Calu3 (cell line): ENCODE results near the gene RPL35A. TPM values are rescaled to one million over a fixed set of nuclear protein-coding genes. Genes with fewer than 3 reads are reported as not detected.

Experiments used
- BruUV-seq: library from RNA; stranded (reverse); fragments of 400-500 nt; replicated peaks from 2 replicates; lab custom pipeline; 2021; lab: Mats Ljungman, UMichigan
- CTCF ChIA-PET: fragments of 300-600 bp; sonication (Branson Sonifier 250); formaldehyde crosslinking; loops from one replicate; lab custom pipeline; 2022; ENCODE audit warnings: antibody characterized with exemption; lab: Charles Lee
- DNase-seq: peaks from one replicate; pipeline ENCODE4 v3.0.0; 2022
- H3K27ac Mint-ChIP-seq: one replicate; pipeline ENCODE4 v1.8.0; 2022; ENCODE audit warnings: mixed read lengths; ENCODE audit not compliant: unreplicated experiment
- H3K27me3 Mint-ChIP-seq: one replicate; pipeline ENCODE4 v1.8.0; 2022; ENCODE audit warnings: mixed read lengths; ENCODE audit not compliant: unreplicated experiment
- H3K36me3 Mint-ChIP-seq: one replicate; pipeline ENCODE4 v1.8.0; 2022; ENCODE audit warnings: mild to moderate bottlenecking, moderate library complexity, mixed read lengths; ENCODE audit not compliant: insufficient read depth, unreplicated experiment
- H3K4me1 Mint-ChIP-seq: one replicate; pipeline ENCODE4 v1.8.0; 2022; ENCODE audit warnings: mild to moderate bottlenecking, low read depth, mixed read lengths; ENCODE audit not compliant: unreplicated experiment
- H3K4me3 Mint-ChIP-seq: one replicate; pipeline ENCODE4 v1.8.0; 2022; ENCODE audit warnings: mild to moderate bottlenecking, low read depth, moderate library complexity, mixed read lengths; ENCODE audit not compliant: unreplicated experiment
- H3K9me3 Mint-ChIP-seq: one replicate; pipeline ENCODE4 v1.8.0; 2022; ENCODE audit warnings: low read depth, mixed read lengths; ENCODE audit not compliant: unreplicated experiment
- intact Hi-C: fragments of 100-400 bp; cut with micrococcal nuclease; formaldehyde crosslinking; loops from one replicate; pipeline ENCODE4 v1.10.0; 2022; ENCODE audit not compliant: unreplicated experiment
- total RNA-seq: library from RNA; stranded (reverse); gene quantifications from 2 replicates; pipeline ENCODE4 v1.2.3, GENCODE V29; 2022
- TF ChIP-seq, protein P1 (sequence below): fragments of 200-600 bp; IDR thresholded peaks from one replicate; pipeline ENCODE4 v1.8.0; 2022; ENCODE audit warnings: antibody characterized with exemption; ENCODE audit not compliant: unreplicated experiment

RPL35A gene
- total RNA-seq, 1 experiment from 2014 or later, result 711 TPM

DNA sequence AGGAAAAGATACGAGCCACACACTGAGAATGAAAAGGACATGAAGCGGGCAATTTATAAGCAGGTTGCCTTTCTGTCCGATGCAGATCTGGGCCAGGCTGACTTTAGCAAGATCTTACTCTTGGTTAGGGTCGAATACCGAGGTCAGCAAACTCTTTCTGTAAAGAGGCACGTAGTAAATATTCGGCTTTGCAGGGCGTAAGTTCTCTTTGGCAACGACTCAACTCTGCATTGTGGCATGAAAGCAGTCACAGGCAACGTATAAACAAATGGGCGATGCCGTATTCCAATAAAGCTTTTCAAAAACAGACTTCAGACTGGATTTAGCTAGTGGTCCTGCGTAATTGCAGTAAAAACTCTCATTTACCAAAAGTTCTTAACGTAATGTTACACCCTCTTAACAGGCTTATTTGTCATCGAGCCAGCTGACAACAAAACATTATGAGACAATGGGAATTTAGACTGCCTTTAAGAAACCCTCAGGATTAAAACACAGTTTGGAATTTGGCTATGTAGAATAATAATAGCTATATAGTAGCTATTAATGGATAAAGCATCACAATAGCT lies 13.1 kb upstream of the RPL35A start:
- TF ChIP-seq, protein P1, sequence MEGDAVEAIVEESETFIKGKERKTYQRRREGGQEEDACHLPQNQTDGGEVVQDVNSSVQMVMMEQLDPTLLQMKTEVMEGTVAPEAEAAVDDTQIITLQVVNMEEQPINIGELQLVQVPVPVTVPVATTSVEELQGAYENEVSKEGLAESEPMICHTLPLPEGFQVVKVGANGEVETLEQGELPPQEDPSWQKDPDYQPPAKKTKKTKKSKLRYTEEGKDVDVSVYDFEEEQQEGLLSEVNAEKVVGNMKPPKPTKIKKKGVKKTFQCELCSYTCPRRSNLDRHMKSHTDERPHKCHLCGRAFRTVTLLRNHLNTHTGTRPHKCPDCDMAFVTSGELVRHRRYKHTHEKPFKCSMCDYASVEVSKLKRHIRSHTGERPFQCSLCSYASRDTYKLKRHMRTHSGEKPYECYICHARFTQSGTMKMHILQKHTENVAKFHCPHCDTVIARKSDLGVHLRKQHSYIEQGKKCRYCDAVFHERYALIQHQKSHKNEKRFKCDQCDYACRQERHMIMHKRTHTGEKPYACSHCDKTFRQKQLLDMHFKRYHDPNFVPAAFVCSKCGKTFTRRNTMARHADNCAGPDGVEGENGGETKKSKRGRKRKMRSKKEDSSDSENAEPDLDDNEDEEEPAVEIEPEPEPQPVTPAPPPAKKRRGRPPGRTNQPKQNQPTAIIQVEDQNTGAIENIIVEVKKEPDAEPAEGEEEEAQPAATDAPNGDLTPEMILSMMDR, result no peak
- Mint-ChIP-seq H3K9me3 (no peaks in the 10 kb centered on the region), H3K4me3 (no peak overlapping the region), H3K4me1 (no peaks in the 10 kb centered on the region), H3K27me3 (no peaks in the 10 kb centered on the region), H3K36me3 (no peaks in the 10 kb centered on the region), H3K27ac (no peak overlapping the region)
- no peak for DNase-seq
- intact Hi-C loops, result no loop called here
- no TSS peak for BruUV-seq
- CTCF ChIA-PET, result no interaction called here

DNA sequence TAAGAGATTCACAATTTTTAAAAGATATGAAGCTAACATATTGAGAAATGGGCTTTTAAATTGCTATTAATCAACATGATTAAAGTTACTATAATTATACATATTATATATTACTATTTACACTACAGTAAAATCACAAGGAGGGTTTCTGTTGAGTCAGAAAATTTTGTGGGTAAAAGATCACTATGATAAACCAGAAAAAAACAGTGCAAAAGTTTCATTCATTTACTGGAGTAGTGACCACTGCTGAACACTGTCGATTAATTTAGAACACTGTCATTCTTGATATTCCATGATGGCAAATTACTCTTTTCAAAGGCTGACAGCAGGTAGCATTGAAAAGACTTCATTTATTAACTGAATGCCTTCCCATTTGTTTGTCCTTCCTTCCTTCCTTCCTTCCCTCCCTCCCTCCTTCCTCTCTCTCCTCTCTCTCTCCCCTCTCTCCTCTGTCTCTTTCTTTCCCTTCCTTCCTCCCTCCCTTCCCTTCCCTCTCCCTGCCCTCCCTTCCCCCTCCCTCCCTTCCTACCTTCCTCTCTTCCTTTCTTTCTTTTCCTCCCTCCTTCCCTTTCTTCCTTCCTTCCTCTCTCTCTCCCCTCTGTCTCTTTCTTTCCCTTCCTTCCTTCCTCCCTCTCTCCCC lies 9.1 kb upstream of the RPL35A start:
- H3K4me1 Mint-ChIP-seq, result no peaks in the 10 kb centered on the region
- intact Hi-C loops, result no loop called here
- H3K36me3 Mint-ChIP-seq, result no peaks in the 10 kb centered on the region
- CTCF ChIA-PET, result no interaction called here
- TF ChIP-seq, protein P1, result no peak
- BruUV-seq, result no TSS peak
- no peak for DNase-seq
- H3K27ac Mint-ChIP-seq, result no peak overlapping the region
- no peak overlapping the region for H3K4me3 Mint-ChIP-seq
- H3K9me3 Mint-ChIP-seq, result no peaks in the 10 kb centered on the region
- no peaks in the 10 kb centered on the region for H3K27me3 Mint-ChIP-seq

- Mint-ChIP-seq H3K27ac (no peak overlapping the region), H3K4me3 (no peak overlapping the region), H3K36me3 (no peaks in the 10 kb centered on the region), H3K27me3 (no peaks in the 10 kb centered on the region), H3K4me1 (no peaks in the 10 kb centered on the region), H3K9me3 (no peaks in the 10 kb centered on the region)
- CTCF ChIA-PET, result interaction anchor here (0.6 to 0.8 kb wide), 2 partner anchors 22 to 37 kb away, joined by 3 to 5 read pairs; no protein-coding TSS in a partner anchor
- BruUV-seq, result no TSS peak
- DNase-seq, result peak; percentile 36
- TF ChIP-seq, protein P1, result peak; percentile 64
- intact Hi-C loops, result loop anchor here (1.0 kb wide), 1 partner anchor 37 kb away; no protein-coding TSS in a partner anchor
Observed at GRCh38 chr3:197942956-197943556, 6.9 kb upstream of the RPL35A start.

DNA sequence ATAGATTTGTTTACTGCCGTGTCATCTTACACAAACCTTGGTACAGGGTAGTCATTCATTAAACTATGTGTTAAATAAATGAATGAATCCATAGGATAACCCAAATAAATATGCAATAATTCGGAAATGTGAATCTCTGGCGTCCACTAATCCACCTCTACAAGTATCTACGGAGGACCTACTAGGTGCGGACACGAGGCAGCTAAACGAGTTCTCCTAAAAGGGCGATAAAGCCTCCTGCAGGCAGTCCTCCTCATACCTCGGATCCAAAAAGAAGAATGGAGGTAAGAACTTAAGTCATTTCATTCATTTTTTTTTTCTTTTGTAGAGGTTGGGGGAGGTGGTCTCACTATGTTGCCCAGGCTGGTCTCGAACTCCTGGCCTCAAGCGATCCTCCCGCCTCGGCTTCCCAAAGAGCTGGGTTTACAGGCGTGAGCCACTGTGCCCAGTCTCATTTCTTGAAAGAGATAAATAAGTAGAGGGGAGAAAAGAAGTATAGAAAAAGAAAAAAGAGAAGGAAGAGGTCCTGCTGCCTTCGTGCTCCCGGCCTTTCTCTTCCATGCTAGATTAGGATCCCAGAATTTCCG lies 706 bp upstream of the RPL35A start:
- BruUV-seq, result TSS peak; percentile 87
- H3K27ac Mint-ChIP-seq, result peak overlapping the region; percentile 100
- peaks cover 17% of the 10 kb centered on the region for H3K4me1 Mint-ChIP-seq
- no peaks in the 10 kb centered on the region for H3K9me3 Mint-ChIP-seq
- peaks cover 51% of the 10 kb centered on the region for H3K36me3 Mint-ChIP-seq
- CTCF ChIA-PET, result interaction anchor here (0.8 to 1.2 kb wide), 2 partner anchors 9 to 15 kb away, joined by 3 read pairs; no protein-coding TSS in a partner anchor
- H3K4me3 Mint-ChIP-seq, result peak overlapping the region; percentile 96
- peak; percentile 14 for DNase-seq
- no peaks in the 10 kb centered on the region for H3K27me3 Mint-ChIP-seq
- intact Hi-C loops, result no loop called here
- TF ChIP-seq, protein P1, result no peak
